ENCODE results near the gene C9orf43.
"Not testable (repeated sequence)": the region's sequence is repeated elsewhere in the genome, so short reads cannot be mapped to it uniquely, and the experiment has no call there.

Gene C9orf43

GRCh38 chr9:113428062-113428615 is 17.6 kb downstream of the C9orf43 start:
- no peak for TF ChIP-seq TAF1 (IDR thresholded peaks at IDR 0.05; ENCODE audit: borderline replicate concordance, low read depth, low read length)
- no peak for TF ChIP-seq POLR2AphosphoS5 (IDR thresholded peaks at IDR 0.05; ENCODE audit: low read depth, low read length)
- no peak for TF ChIP-seq POLR2A (IDR thresholded peaks at IDR 0.05; ENCODE audit: low read depth, low read length)
- FAIRE-seq (no peak), DNase-seq (ENCODE audit: insufficient read length) (no peak)

GRCh38 chr9:113431191-113431590 is 20.6 kb downstream of the C9orf43 start:
- FAIRE-seq (no peak), DNase-seq (ENCODE audit: insufficient read length) (no peak)
- TF ChIP-seq TAF1 (IDR thresholded peaks at IDR 0.05; ENCODE audit: borderline replicate concordance, low read depth, low read length) (no peak), POLR2AphosphoS5 (IDR thresholded peaks at IDR 0.05; ENCODE audit: low read depth, low read length) (no peak), POLR2A (IDR thresholded peaks at IDR 0.05; ENCODE audit: low read depth, low read length) (no peak)

DNA sequence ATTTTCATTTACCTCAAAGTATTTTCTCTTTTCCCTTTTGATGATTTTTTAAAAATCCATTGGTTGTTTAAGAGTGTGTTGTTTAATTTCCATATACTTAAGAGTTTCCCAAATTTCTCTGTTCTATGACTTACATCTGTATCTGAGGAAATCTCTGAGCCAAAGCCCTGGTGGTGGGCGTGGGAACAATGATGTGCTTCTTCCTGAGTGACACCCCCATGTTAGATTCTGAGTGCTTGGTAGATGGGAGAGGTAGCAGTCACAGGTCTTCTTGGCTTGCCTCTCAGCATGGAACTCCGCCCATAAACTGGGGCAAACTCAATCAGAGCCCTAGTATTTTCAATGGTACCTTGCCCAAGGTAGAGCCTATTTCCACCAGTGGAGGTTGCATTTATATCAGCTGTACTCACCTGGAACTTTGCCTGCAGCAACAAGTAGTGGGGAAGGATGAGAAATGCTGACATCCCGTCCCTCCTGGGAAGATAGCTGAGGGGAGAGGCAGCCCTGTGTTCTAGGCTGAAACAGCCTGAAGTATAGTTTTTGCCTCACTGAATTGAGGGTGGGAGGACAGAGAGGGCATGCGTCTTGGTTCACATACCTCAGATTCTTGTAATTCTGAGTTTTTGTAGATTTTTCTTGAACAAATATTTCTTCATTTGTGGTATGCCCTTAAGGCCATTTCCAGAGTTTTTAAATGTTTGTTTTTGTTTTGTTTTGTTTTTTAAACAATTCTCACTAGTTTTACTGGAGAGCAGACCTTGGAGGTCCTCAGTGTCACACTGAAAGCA is 26.4 kb downstream of the C9orf43 start:
- no peak for TF ChIP-seq POLR2A (IDR thresholded peaks at IDR 0.05; ENCODE audit: low read depth, low read length)
- no peak for TF ChIP-seq TAF1 (IDR thresholded peaks at IDR 0.05; ENCODE audit: borderline replicate concordance, low read depth, low read length)
- TF ChIP-seq POLR2AphosphoS5 (IDR thresholded peaks at IDR 0.05; ENCODE audit: low read depth, low read length), result no peak
- FAIRE-seq, result no peak
- DNase-seq (ENCODE audit: insufficient read length), result no peak

GRCh38 chr9:113437716-113438115 is 27.2 kb downstream of the C9orf43 start:
- not testable (repeated sequence) for FAIRE-seq; DNase-seq (ENCODE audit: insufficient read length)

DNA sequence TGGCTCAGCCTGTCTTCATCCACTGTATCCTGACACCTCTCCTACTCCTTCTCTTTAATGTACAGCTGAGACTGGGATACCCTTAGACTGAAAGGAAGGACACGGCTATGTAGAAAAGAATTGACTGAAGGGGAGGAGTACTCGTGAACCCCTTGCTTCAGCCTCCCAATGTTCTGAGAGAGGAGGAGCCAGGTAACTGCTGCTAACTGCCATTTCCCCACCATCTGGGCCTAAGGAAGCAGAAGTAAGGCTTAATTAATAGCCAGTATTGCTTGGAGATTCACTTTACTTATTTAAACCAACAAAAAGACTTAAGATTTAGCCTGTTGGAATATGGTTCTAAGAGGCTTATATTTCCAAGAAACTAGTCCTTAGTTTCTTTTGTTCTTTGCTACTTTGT is 34.2 kb downstream of the C9orf43 start:
- TF ChIP-seq POLR2AphosphoS5 (IDR thresholded peaks at IDR 0.05; ENCODE audit: low read depth, low read length) (no peak), POLR2A (IDR thresholded peaks at IDR 0.05; ENCODE audit: low read depth, low read length) (no peak), TAF1 (IDR thresholded peaks at IDR 0.05; ENCODE audit: borderline replicate concordance, low read depth, low read length) (no peak)
- DNase-seq (ENCODE audit: insufficient read length) (no peak), FAIRE-seq (no peak)

DNA sequence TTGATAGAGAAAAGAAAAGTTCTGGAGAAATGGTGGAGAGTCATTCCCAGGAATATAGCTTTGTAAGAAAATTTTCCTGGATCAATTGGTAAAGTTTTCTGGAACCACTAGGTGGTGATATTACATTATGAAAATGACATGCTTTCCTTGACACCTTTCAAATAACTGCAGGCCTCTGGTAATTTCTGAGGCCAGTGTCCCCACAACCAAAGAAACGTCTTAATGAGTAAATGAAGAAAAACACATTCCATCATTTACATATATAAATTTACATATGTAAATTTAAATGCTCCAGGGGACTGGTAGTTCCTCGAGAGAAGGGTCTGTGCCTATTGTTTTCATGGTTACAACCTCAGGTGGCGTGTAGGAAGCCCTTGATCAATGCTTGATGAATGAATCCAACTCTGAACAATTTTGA is 35.8 kb downstream of the C9orf43 start:
- DNase-seq (ENCODE audit: insufficient read length), result no peak
- FAIRE-seq, result peak; percentile 77
- no peak for TF ChIP-seq TAF1 (IDR thresholded peaks at IDR 0.05; ENCODE audit: borderline replicate concordance, low read depth, low read length)
- no peak for TF ChIP-seq POLR2AphosphoS5 (IDR thresholded peaks at IDR 0.05; ENCODE audit: low read depth, low read length)
- no peak for TF ChIP-seq POLR2A (IDR thresholded peaks at IDR 0.05; ENCODE audit: low read depth, low read length)

DNA sequence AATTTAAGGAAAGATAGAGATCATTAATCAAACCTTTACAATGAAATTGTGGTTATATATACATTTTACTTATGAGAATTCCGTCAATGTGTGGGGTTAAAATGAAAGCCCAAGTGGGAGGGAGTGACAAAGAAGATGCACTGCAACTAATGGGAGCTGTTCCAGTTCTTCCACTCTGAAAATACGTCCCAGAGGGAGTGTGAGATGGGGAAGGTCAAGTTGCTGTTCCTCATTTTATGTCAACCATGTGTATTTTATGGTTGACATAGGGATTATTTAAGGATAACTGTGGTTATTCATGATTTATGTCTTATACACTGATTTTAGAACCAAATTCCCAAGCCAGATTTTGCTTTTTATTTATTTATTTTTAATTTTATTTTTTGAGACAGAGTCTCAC is 38.8 kb downstream of the C9orf43 start:
- no peak for FAIRE-seq
- no peak for DNase-seq (ENCODE audit: insufficient read length)
- TF ChIP-seq POLR2AphosphoS5 (IDR thresholded peaks at IDR 0.05; ENCODE audit: low read depth, low read length) (no peak), TAF1 (IDR thresholded peaks at IDR 0.05; ENCODE audit: borderline replicate concordance, low read depth, low read length) (no peak), POLR2A (IDR thresholded peaks at IDR 0.05; ENCODE audit: low read depth, low read length) (no peak)

GRCh38 chr9:113452113-113452605 is 41.6 kb downstream of the C9orf43 start:
- DNase-seq (ENCODE audit: insufficient read length), result no peak
- FAIRE-seq, result no peak
- no peak for TF ChIP-seq POLR2A (IDR thresholded peaks at IDR 0.05; ENCODE audit: low read depth, low read length)
- no peak for TF ChIP-seq POLR2AphosphoS5 (IDR thresholded peaks at IDR 0.05; ENCODE audit: low read depth, low read length)
- TF ChIP-seq TAF1 (IDR thresholded peaks at IDR 0.05; ENCODE audit: borderline replicate concordance, low read depth, low read length), result no peak

DNA sequence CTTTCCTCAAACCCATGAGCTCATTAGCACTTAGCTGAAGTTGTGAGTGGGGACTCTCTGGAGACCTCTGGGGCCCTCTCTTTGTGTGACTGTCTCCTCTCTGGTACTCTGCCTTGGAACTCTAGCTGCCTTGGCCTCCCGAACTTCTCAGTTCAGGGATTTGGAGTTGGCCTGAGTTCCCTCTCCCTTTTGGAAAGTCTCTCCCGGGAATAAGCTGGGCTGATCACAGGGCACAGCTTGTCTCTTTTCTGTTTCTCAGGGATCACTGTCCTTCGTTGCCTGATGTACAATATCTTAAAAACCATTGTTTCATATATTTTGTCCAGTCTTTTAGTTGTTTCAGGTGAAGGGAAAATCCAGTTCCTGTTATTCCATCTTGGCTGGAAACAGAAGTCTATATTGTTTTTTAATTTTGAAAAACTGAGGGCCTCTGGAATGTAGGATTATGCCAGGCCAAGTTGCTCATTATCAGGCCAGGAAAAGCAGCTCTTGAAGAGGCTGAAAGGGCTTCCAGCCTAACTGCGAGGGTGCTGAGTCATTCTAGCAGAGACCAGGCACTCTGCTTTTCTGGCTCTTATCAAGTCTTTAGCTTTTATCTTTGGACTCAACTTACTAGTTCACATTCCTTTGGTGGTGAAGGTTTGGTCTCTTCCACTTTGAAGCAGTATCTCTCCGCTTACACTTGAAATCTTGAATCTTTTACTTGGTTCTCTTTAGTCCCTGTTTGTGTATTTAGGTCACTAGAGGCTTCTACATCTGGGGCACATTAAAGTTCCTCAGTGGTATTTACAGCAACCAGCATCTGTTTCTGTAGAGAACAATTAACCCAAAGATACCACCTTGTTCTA is 44.6 kb downstream of the C9orf43 start:
- TF ChIP-seq POLR2A (IDR thresholded peaks at IDR 0.05; ENCODE audit: low read depth, low read length), result no peak
- no peak for TF ChIP-seq POLR2AphosphoS5 (IDR thresholded peaks at IDR 0.05; ENCODE audit: low read depth, low read length)
- FAIRE-seq, result no peak

DNA sequence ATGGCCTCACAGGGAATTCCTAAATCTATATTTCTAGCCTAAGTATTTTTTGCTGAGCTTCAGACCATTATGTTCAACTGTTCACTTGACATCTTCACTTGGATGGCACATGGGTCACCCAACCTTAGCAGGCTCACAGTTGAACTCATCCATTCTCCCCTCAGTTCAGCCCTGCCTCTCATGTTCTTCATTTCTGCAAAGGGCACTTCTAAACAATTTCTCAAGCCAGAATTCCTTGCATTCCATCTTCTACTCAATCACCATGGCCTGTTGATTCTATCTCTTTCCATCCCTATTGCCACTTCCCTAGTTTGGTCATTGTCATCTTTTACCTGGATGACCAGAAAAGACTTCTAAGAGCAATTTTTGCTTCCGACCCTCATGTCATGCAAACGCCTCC is 45.7 kb downstream of the C9orf43 start:
- TF ChIP-seq POLR2A (IDR thresholded peaks at IDR 0.05; ENCODE audit: low read depth, low read length) (no peak), TAF1 (IDR thresholded peaks at IDR 0.05; ENCODE audit: borderline replicate concordance, low read depth, low read length) (no peak), POLR2AphosphoS5 (IDR thresholded peaks at IDR 0.05; ENCODE audit: low read depth, low read length) (no peak)
- DNase-seq (ENCODE audit: insufficient read length) (no peak), FAIRE-seq (no peak)

More for the DNA sequence above, 44.6 kb downstream of the C9orf43 start:
- DNase-seq (ENCODE audit: insufficient read length), result no peak

DNA sequence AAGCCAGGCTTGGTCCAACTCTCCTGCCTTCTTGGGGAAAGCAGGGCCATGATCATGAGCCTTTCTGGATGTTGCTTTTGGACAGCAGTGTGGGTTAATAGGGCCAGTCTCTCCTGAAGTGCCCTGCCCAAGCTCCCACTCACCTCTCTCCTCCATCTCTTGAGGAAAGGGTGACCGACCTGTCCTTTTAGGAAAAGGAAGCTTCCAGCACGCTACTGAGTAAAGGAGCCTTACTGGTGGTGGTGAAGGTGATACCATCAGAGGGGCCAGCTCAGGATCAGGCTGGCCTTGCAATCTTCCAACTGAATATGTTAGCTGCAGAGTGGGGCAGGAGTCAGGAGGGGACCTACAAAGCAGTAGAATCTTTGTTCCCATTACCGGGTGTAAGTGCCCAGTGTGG is 50.7 kb downstream of the C9orf43 start:
- no peak for DNase-seq (ENCODE audit: insufficient read length)
- FAIRE-seq, result no peak
- TF ChIP-seq POLR2AphosphoS5 (IDR thresholded peaks at IDR 0.05; ENCODE audit: low read depth, low read length), result no peak
- TF ChIP-seq POLR2A (IDR thresholded peaks at IDR 0.05; ENCODE audit: low read depth, low read length), result no peak
- no peak for TF ChIP-seq TAF1 (IDR thresholded peaks at IDR 0.05; ENCODE audit: borderline replicate concordance, low read depth, low read length)

All from GM12892 (cell line).